Neural crest cell (in vitro differentiated cells): ENCODE data around the gene SAG. TPM values are rescaled to one million over a fixed set of nuclear protein-coding genes. Genes with fewer than 3 reads are reported as not detected.

ENCODE experiments used
- DNase-seq: peaks from one replicate; pipeline ENCODE4 v3.0.0; 2021; ENCODE audit warnings: low read depth, mixed read lengths, low spot score
- H3K27ac Mint-ChIP-seq: one replicate; pipeline ENCODE4 v1.8.0; 2021; ENCODE audit warnings: mild to moderate bottlenecking, mixed read lengths; ENCODE audit not compliant: unreplicated experiment
- H3K27me3 Mint-ChIP-seq: 2 replicates; pipeline ENCODE4 v1.8.0; 2021; ENCODE audit warnings: low read depth, mild to moderate bottlenecking, mixed read lengths
- H3K36me3 Mint-ChIP-seq: 2 replicates; pipeline ENCODE4 v1.8.0; 2021; ENCODE audit warnings: low read depth, mild to moderate bottlenecking, mixed read lengths
- H3K4me1 Mint-ChIP-seq: 2 replicates; pipeline ENCODE4 v1.8.0; 2021; ENCODE audit warnings: mixed read lengths
- H3K4me3 Mint-ChIP-seq: one replicate; pipeline ENCODE4 v1.8.0; 2021; ENCODE audit warnings: mild to moderate bottlenecking, mixed read lengths
- H3K9me3 Mint-ChIP-seq: 2 replicates; pipeline ENCODE4 v1.8.0; 2021; ENCODE audit warnings: mixed read lengths
- CTCF ChIP-seq: fragments of 200-600 bp; sonication (generic); conservative IDR thresholded peaks from 2 replicates; pipeline ENCODE4 v1.5.0; 2021; ENCODE audit warnings: antibody characterized with exemption, mild to moderate bottlenecking
- total RNA-seq: library from RNA; stranded (reverse); gene quantifications from 2 replicates; pipeline ENCODE4 v1.2.1, GENCODE V29; 2021

The SAG gene
- total RNA-seq, 1 donor from 2014 or later: not detected

- Mint-ChIP-seq H3K9me3 (no peaks in the 10 kb centered on the region), H3K27me3 (peaks cover 20% of the 10 kb centered on the region), H3K4me1 (no peaks in the 10 kb centered on the region), H3K36me3 (no peaks in the 10 kb centered on the region), H3K27ac (no peak overlapping the region), H3K4me3 (no peak overlapping the region)
- TF ChIP-seq CTCF: no peak
- no peak for DNase-seq
These were observed 3.8 kb downstream of the SAG start for GRCh38 chr2:233311241-233311926.

- Mint-ChIP-seq H3K9me3 (peaks cover 2% of the 10 kb centered on the region), H3K4me3 (no peak overlapping the region), H3K36me3 (no peaks in the 10 kb centered on the region), H3K27me3 (peaks cover 20% of the 10 kb centered on the region), H3K27ac (no peak overlapping the region), H3K4me1 (no peaks in the 10 kb centered on the region)
- no peak for TF ChIP-seq CTCF
- no peak for DNase-seq
These were observed 5.3 kb downstream of the SAG start for GRCh38 chr2:233312874-233313273.

GRCh38 chr2:233314180-233314925, 6.7 kb downstream of the SAG start:
- Mint-ChIP-seq H3K27ac (no peak overlapping the region), H3K27me3 (peaks cover 29% of the 10 kb centered on the region), H3K9me3 (peaks cover 2% of the 10 kb centered on the region), H3K4me1 (no peaks in the 10 kb centered on the region), H3K36me3 (no peaks in the 10 kb centered on the region), H3K4me3 (no peak overlapping the region)
- no peak for DNase-seq
- no peak for TF ChIP-seq CTCF

GRCh38 chr2:233317196-233317943, 9.8 kb downstream of the SAG start:
- H3K27me3 Mint-ChIP-seq: peaks cover 41% of the 10 kb centered on the region
- DNase-seq: no peak
- no peaks in the 10 kb centered on the region for H3K4me1 Mint-ChIP-seq
- TF ChIP-seq CTCF: no peak
- no peaks in the 10 kb centered on the region for H3K36me3 Mint-ChIP-seq
- H3K4me3 Mint-ChIP-seq: no peak overlapping the region
- peaks cover 2% of the 10 kb centered on the region for H3K9me3 Mint-ChIP-seq
- no peak overlapping the region for H3K27ac Mint-ChIP-seq

GRCh38 chr2:233319256-233319655, 11.6 kb downstream of the SAG start:
- no peak overlapping the region for H3K27ac Mint-ChIP-seq
- H3K4me3 Mint-ChIP-seq: no peak overlapping the region
- no peaks in the 10 kb centered on the region for H3K36me3 Mint-ChIP-seq
- H3K9me3 Mint-ChIP-seq: peaks cover 2% of the 10 kb centered on the region
- H3K4me1 Mint-ChIP-seq: no peaks in the 10 kb centered on the region
- H3K27me3 Mint-ChIP-seq: peaks cover 46% of the 10 kb centered on the region
- no peak for TF ChIP-seq CTCF
- no peak for DNase-seq
